ENCODE data around the gene CCDC86.

CCDC86 gene

DNA sequence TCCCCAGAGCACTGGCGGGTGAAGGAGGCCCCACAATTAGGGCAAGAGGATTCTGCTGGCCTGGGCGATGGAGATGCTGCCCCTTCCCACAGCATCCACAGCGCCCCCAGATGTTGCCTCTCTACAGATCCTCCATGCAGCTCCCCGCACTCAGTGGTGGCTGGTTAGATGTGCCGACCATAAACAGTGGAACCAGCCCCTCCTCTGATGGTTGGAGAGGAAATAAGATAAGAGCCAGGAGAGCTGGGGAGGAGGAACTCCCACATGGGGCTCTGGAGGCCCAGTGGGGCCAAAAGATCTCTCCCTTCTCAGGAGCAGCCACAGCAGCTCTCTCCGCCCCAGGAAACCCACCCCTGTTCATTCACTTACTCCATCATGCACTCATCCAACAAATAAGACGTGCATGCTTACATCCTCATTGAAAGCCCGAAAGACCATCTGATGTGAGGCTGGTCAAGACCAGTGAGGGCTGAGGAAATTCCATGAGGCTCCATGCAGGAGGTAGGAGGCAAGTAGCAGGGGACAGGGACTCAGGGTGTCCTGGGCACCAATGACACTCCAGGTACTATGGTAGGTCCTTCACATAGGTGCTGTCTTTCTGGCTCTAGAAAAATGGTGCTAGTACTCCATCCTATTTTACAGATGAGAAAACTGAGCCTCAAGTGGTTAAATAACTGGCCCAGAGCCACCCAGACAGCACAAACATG lies 12.4 kb downstream of the CCDC86 start:
- no peak for DNase-seq

DNA sequence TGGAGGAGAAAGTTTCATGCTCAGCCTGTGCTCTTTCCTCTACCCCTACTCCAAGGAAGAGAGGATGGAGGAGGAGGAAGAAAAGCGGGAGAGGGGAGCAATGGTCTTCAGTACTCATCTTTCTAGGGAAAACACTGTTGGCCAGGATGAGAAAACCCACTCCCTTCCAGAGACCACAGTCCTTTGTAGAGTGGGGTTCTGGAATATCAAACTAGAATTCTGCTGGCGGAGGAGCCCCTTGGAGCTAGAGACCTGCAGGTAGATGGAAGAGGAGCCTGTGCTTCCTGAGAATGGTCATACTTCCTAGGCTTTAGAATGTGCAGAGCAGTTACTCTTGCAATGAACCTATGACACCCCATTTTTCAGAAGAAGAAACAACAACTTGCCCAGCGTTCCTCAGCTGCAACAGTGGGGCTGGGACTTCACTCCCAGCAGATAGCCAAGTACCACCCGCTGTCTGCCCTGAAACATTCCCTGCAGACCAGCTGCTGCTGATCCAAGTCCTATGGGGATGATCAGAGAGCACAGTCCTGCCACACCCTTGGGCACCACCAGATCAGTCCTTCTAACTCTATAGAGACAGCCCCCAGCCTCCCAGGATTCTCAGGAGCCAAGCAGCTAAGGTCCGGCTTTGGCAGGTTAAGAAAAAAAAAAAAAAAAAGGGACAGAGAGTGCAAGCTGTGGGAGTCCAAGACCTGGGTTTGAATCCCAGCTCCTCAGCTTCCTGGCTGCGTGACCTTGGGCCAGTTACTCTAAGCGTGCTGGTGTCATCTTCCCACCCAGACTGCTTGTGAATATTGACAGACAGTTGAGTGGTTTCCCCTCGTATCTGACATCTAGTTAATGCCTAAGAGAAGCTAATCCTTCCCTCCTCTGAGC lies 13.2 kb downstream of the CCDC86 start:
- no peak for DNase-seq

DNA sequence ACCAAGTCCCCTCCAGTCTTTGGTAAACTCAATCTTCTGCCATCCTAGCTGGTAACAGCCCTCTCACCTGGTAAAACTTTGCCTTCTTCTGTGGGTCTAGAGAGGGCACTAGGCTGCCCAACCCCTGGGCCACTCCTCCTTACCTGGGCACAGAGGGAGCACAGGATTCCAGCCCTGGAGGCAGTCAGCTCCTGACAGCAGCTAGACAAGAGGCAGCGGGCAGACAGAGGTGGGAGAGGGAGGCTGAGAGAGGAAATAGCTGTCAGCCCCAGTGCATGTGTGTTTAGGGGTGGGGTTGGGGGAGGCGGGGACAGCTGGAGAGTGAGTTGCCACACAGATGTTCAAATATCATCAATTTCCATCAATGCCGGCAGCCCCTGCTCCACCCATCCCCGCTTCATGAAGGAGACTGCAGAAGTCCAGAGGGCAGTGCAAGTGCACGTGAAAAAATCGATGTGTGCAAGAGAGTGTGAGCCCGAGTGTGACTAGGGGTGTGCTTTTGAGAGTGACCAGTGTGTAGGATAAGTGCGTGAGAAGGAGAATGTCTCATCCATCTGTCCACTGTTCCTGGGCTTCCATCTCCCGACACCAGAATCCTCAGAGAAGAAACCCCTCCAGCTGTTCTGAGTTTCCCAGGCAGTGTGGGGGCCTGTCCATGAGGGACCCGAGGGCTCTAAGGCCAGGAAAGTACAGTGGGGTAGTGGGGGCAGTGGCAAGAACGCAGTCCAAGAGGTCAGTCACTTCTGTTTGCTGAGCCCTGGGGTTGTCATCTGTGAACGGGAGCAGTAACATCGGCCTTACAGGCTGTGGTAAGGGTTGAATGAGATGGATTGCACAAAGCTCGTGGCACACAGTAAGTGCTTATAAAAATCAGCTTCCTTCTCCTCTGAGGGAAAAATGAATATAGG lies 14.1 kb downstream of the CCDC86 start, which contains the start of gene PTGDR2:
Gene PTGDR2, minus strand, starts transcription at position 225 of the 908 bp plus-strand sequence. CDS start 2,228 bp downstream, outside the sequence.
- DNase-seq: no peak

DNA sequence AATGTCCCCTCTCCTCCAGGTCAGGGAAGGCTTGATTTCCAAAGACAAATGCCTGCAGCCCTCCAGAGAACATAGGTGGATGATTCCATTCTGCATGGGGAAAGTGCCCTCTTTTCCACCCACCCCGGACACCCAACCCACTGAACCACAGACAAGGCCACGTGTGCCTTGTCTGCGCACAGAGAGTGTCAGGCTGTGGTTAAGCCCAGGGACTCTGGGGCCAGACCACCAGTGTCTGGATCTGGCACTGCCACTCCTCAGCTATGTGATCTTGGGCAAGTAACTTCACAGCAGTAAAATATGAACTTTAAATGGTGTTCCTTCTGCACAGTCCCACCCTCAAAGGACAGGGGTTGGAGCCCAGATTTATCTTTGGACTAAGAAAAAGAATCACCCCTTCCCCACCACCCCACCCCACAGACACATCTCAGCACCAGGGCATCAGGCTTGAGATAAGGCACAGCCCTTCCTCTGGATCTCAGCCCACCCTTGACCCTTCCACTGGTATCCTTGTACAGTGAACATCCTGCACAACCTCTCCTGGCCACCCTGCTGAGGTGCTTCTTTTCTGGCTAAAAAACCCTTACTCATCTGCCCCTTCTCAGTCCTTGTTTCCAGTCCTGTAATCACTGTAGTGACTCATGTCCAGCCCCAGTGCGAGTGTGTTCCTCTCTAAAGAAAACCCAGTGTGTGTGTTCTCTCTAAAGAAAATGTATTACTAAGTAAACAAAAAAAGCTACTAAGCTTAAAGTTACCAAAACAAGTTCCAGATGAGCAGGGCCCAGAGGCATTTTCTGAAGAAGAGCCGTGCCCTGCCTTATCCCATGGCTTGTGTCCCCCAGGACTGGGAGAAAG lies 15.7 kb downstream of the CCDC86 start:
- DNase-seq: no peak

DNA sequence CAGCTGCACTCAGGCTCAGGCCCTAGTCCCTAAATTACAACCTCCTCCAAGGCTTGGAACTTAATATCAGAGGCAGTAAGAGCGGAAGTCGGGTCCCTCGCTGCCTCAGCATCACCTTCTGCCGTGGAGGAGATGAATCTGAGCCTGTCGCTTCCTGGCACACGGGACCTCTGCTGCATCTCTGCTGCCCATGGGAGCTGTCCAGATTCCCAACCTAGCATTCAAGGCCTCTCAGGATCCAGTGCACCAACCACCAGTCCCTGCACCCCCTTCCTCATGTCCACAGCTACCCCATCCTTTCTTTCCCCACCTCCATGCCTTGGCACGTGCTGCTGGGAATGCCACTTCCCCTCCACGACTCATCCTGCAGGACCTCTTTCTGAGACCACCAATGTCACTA lies 16.3 kb downstream of the CCDC86 start:
- DNase-seq: no peak

DNA sequence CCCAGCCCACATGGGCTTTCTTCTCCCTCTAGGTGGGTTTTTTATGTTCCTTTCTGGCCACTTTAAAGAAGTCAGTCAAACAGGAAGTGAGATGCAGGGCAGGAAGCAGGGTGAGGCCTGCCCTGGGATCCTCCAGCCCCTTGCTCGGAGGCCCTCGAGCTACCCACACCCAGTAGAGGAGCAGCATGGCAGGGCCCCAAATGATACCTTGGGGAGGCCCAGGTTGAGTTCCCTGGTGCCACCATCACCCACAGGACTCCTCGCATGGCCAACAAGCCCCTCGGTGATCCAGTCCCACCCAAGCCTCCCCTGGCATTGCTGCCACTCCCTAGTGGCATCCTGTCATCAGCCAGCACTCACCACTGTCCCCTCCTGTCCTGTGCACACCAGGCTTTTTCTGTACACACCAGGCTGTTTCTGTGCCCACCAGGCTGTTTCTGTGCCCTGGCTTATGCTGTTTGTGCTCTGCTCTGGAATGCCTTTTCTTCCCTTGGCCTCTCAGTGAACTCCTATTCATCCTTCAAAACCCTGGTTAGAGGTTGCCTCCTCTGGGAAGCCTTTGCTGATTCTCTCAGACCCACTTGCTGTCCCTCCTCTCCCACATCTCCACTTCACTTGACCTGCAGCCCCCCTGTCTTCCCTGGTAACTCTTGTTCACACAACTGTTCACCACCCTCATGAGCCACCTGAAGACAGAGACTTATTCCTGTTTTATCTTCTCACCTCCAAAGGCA lies 17.0 kb downstream of the CCDC86 start:
- no peak for DNase-seq

DNA sequence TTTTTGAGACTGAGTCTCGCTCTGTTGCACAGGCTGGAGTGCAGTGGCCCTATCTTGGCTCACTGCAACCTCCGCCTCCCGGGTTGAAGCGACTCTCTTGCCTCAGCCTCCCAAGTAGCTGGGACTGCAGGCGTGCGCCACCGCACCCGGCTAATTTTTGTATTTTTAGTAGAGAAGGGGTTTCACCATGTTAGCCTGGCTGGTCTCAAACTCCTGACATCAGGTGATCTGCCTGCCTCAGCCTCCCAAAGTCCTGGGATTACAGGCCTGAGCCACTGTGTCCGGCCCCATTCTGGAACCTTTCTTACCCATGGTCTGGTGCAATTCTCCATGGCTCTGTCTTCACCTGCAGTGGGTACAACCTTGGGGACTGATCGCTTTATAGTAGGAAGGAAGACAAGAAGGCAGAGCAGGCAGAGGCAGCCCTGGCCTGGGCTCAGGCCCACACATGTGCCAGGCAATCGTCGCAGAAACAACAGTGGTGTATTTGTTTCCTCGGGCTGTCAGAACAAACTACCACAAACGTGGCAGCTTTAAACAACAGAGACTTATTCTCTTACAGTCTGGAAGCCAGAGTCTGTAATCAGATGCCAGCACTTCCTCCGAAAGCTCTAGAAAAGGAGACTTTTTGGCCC lies 17.8 kb downstream of the CCDC86 start:
- no peak for DNase-seq

DNA sequence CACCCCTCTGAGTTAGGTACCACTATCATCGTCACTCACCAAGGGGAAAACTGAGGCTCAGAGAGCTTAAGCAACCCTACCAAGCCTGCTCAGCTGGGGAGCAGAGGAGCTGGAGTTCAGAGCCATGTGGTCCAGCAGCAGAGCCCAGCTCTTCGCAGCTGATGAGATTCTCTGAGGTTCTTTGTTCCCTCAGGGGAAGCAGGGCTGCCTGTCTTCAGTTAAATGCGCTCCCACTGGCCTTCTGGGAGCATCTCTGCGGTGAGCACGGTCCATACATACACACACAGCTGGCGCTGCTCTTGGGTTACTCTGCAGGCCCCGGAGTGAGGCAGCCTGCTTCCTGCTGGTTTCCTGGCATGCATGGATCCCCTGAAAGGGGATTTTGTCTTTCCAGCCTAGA lies 19.0 kb downstream of the CCDC86 start:
- no peak for DNase-seq

DNA sequence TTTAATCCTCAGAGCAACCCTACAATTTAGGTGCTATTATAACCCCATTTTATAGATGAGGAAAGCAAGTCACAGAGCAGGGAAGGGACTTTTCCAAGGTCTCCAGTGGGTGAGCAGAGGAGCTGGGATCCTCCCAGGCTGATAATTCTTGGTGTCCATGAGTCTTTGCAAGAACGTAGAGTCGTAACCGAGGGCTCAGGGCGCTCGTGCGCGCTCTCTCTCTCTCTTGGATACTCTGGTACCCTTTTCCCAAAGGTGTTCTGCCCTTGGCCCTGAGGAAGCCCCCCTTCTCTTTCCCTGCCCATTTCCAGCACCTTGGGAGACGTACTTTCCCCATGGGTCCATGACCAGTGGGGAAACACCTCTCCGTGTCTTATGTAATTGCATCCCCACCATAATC lies 20.3 kb downstream of the CCDC86 start:
- no peak for DNase-seq

DNA sequence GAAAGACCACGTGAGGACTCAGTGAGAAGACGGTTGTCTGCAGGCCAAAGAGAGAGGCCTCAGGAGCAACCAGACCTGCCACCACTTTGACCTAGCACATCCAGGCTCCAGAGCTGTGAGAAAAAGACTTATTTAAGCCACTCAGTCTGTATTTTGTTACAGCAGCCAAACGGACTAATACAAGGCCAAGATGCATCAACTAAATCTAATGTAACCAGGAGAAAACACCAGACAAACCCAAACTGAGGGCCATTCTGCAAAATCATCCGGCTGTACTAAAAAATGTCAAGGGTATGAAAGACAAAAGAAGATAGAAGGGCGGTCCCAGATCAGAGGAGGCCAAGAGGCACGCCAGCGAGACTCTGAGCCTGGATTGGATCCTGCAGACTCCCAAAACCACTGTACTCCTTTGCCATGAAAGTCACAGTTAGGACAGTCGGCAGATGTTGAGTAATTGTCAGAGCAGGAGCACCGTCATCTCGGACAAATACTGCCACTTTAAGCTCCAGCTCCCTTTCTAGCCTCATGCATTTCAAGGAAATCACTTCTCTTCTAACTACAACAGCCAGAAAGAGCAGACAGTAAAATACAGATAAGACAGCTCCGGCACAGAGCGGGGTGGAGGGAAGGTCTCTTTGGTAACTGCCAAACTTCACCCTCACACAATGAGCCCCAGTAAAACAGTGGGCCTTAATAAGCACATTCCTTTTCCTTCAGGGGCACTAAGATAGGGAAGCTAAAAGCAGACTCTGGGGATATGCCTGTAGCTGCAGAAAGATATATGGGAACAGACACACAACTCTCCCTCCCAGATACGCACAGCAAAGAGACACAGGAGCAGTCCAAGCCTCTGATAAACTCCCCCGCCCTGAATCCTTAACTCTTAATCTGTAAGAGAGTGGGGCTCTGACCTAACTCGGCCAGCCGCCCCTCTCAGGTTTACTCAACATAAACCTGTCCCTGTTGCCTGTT lies 21.9 kb downstream of the CCDC86 start:
- DNase-seq: no peak

DNA sequence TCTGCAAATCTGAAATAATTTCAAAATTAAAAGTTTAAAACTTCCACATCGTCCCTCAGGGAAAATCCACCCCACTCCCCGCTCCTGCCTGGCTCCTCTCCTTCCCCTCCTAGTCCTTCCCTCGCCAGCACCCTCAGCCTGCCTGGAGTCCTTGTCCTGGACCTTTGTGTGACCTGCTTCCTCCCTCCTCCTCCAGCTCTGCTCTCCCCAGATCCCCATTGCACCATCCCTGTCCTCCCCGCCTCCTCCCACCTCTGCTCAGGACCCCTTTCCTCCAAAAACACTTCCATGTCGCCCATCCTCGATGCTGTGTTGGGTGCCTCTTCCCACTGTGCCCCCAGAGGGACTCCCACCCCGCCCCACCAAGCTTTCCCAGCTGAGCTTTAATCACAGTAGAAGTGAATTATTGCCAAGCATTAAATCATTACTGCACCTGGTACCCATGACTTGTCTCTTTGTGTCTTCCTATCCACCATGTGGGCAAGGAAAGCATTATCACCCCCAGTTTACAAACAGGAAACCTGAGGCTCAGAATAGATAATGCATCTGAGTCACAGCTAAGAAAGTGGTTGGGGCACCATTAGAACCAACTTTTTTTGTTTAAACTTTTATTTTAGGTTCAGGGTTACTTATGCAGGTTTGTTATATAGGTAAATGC lies 23.1 kb downstream of the CCDC86 start:
- no peak for DNase-seq

DNA sequence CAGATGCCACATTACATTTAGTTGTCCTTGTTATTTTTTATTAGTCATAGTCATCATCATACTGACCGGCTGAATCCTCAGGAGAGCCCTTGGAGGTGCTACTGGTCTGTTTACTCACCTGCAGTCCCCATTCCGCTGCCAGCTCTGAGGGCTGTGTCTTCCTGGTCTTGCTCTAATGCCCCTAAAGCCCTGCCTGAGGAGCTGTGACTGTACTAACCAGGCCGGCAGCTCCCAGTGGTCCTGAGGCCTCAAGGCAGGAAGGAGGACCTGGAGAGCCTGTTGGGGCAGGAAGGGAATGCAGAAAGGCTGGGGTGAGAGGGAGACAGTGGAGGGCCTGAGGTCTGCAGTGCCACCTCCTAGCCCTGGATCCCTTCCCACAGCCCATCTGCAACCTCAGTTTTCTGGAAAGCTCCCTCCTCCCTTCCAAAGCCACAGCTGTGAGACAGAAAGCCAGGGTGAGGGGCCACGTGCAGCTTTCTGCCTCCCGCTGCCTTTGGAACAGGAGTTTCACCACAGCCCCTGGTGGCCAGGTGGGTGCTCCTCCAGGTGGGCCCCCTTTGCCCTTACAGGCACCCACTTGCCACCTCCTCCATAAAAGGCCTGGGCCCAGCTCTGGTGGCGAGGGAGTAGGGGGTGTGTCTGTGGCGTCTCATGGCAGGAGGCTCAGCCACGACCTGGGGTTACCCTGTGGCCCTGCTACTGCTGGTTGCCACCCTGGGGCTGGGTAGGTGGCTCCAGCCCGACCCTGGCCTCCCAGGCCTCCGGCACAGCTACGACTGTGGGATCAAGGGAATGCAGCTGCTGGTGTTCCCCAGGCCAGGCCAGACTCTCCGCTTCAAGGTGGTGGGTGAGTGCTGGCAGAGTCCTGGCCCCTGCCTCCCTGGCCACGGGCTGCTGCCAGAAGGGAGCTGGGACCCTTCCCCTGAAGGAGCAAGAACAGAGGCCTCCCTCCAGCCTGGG lies 25.3 kb downstream of the CCDC86 start, which contains the start of gene ZP1:
Gene ZP1, plus strand, starts transcription at position 632 of the 960 bp plus-strand sequence. Its CDS starts 20 bp downstream, at position 652.
- no peak for DNase-seq

DNA sequence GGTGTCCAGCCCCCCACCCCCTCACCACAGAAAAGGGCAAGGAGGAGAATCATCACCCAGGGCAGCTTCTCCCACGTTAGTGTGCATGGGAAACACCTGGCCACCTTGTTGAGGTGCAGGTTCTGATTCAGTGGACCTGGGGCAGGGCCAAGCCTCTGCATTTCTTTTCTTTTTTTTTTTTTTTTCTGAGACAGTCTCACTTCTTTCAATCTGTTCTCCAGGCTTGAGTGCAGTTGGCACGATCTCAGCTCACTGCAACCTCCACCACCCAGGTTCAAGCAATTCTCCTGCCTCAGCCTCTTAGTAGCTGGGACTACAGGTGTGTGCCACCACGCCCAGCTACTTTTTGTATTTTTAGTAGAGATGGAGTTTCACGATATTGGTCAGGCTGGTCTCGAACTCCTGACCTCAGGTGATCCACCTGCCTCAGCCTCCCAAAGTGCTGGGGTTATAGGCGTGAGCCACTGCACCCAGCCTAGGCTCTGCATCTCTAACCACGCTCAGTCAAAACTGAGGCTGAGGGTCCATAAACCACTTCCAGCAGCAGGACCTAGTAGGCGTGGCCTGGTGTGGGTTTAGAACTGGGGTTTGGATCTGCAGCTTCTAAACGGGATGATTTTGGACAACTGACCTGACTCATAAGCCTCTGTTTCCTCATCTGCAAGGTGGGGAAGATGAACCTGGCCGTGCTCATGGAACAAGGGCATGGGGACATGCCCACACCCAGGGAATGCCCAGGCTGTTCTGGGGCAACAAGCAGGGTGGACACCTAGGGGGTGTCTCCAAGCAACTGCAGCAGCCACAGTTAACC lies 26.2 kb downstream of the CCDC86 start:
- no peak for DNase-seq

DNA sequence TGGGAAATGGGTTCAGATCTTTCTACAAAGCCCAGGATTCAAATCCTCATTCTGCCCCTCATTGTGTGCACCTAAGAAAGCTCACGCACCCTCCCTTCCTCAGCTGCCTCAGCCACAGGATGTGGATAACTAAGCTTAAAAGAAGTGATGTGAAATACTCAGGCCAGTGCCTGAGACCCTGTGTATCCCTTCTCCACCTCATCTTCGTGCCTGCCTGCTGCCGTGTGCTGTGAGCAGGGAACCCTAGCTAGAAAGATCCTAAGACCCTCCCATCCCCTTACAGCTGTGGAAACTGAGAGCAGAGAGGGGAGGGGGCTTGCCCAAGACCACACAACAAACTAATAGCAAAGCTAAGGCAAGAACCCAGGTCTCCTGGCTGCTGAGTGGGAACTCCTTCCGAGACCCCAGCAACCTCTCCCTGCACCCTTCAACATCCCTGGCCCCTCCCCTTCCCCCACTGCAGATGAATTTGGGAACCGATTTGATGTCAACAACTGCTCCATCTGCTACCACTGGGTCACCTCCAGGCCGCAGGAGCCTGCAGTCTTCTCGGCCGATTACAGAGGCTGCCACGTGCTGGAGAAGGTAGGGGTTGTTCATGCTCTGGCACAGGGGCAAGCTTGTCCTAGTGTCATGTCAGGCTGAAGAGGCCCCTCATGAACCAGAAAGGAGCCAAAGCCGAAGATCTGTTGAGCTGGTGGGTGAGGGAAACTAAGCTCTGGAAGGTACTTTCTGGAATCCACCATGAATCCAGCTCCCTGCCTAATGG lies 27.0 kb downstream of the CCDC86 start:
- no peak for DNase-seq

DNA sequence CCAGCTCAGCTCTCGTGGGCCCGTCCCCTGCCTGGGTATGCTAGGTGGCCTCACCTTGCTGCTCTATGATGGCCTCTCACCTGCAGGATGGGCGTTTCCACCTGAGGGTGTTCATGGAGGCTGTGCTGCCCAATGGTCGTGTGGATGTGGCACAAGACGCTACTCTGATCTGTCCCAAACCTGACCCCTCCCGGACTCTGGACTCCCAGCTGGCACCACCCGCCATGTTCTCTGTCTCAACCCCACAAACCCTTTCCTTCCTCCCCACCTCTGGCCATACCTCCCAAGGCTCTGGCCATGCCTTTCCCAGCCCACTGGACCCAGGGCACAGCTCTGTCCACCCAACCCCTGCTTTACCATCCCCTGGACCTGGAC lies 27.5 kb downstream of the CCDC86 start:
- no peak for DNase-seq

DNA sequence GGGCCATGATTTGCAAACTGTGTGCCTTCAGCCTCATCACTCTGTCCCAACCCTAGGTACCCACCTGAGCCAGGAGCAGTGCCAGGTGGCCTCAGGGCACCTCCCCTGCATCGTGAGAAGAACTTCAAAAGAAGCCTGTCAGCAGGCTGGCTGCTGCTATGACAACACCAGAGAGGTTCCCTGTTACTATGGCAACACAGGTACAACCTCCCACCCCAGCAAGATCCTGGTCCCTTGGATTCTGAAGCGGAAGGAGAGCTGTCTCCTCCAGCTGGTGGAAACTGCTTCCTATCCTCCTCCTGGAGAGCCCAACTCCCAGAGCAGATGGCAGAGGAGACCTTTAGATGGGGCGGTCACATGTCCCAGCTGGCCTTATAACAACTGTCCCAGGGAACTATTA lies 28.4 kb downstream of the CCDC86 start:
- no peak for DNase-seq
